Glutamatergic neuron (in vitro differentiated cells): ENCODE data around the gene LTB4R2. TPM values are rescaled to one million over a fixed set of nuclear protein-coding genes. Genes with fewer than 3 reads are reported as not detected.
A peak's percentile ranks its signal among the peaks of the same experiment; 100 is the strongest.

Experiments used
- DNase-seq: peaks from one replicate; pipeline ENCODE4 v3.0.0; 2022
- H3K27ac Mint-ChIP-seq: one replicate; pipeline ENCODE4 v1.8.0; 2020; ENCODE audit warnings: mild to moderate bottlenecking, mixed read lengths, inconsistent platforms; ENCODE audit not compliant: unreplicated experiment
- H3K27me3 Mint-ChIP-seq: one replicate; pipeline ENCODE4 v1.8.0; 2020; ENCODE audit warnings: mild to moderate bottlenecking, moderate library complexity, mixed read lengths, inconsistent platforms; ENCODE audit not compliant: unreplicated experiment
- H3K36me3 Mint-ChIP-seq: one replicate; pipeline ENCODE4 v1.8.0; 2020; ENCODE audit warnings: mild to moderate bottlenecking, mixed read lengths, inconsistent platforms; ENCODE audit not compliant: unreplicated experiment
- H3K4me1 Mint-ChIP-seq: one replicate; pipeline ENCODE4 v1.8.0; 2020; ENCODE audit warnings: mild to moderate bottlenecking, low read depth, mixed read lengths, inconsistent platforms; ENCODE audit not compliant: unreplicated experiment
- H3K4me3 Mint-ChIP-seq: one replicate; pipeline ENCODE4 v1.8.0; 2020; ENCODE audit warnings: mild to moderate bottlenecking, mixed read lengths, inconsistent platforms; ENCODE audit not compliant: unreplicated experiment
- H3K9me3 Mint-ChIP-seq: one replicate; pipeline ENCODE4 v1.8.0; 2020; ENCODE audit warnings: mild to moderate bottlenecking, moderate library complexity, mixed read lengths, inconsistent platforms; ENCODE audit not compliant: unreplicated experiment
- total RNA-seq: library from RNA; stranded (reverse); fragmentation: NEBNext Ultra II Directional; extraction: Animal tissue kit (Norgen Biotek cat#: 25700); gene quantifications from one replicate; pipeline ENCODE4 v1.2.1, GENCODE V29; 2021; ENCODE audit not compliant: unreplicated experiment
- TF ChIP-seq, protein P1 (sequence below): fragments of 200-600 bp; sonication (generic); IDR thresholded peaks from one replicate; pipeline ENCODE4 v1.5.0; 2021; ENCODE audit not compliant: partially characterized antibody, unreplicated experiment

Gene LTB4R2
- total RNA-seq, 1 donor from 2014 or later: 8.9 TPM

DNA sequence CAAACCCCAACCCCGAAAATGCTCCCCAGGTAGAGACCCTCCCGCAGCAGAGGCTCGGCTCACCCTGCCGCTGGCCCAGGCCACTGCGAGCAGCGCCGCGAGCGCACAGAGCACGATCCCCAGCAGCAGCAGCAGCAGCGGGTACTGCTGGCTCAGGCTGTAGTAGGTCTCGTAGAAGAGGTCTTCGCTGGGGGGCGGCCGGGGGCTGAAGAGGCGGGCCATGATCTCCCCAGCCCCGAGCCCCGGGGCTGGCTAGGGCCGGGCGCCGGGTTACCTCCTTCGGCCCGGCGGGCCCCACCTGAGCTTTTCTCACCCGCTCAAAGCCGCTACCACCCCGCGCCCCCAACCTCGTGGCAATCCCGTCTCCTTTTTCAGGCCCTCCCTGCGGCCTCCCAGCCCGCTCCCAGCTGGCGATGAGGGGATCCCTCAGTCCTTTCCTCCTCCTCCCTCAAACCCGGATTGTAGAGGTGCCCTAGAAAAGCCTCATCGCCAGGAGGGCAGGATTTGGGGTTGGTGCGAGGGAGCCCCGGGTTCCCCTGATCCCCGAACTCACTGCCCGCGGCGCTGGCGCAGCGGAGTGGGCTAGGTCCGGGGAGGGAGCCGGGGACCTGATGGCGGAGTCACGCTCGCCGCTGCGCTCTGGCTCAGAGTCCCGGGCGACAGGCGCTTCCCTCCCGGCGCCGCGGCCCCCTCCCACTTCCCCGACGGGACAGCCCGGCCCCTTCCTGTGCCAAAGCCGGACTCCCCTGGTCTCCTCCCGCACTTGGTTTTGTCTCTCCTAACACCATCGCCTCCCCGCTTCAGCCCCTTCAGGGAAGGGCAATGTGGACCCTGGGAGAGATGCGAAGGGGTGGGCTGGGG is 24.7 kb downstream of the LTB4R2 start, which contains the start of gene ADCY4:
TSS of gene ADCY4 (minus strand) at position 641 of the 861 bp plus-strand sequence. CDS start at position 222, 419 bp downstream.
- no peak within 1 kb of the TSS for H3K27ac Mint-ChIP-seq
- H3K36me3 Mint-ChIP-seq: peaks cover 4% of the 10 kb centered on the region
- peaks cover 10% of the 10 kb centered on the region for H3K4me1 Mint-ChIP-seq
- H3K9me3 Mint-ChIP-seq: peaks cover 10% of the 10 kb centered on the region
- peak; percentile 49 for DNase-seq
- H3K4me3 Mint-ChIP-seq: peak within 1 kb of the TSS; percentile 82
- peaks cover 38% of the 10 kb centered on the region for H3K27me3 Mint-ChIP-seq
- TF ChIP-seq, protein P1, sequence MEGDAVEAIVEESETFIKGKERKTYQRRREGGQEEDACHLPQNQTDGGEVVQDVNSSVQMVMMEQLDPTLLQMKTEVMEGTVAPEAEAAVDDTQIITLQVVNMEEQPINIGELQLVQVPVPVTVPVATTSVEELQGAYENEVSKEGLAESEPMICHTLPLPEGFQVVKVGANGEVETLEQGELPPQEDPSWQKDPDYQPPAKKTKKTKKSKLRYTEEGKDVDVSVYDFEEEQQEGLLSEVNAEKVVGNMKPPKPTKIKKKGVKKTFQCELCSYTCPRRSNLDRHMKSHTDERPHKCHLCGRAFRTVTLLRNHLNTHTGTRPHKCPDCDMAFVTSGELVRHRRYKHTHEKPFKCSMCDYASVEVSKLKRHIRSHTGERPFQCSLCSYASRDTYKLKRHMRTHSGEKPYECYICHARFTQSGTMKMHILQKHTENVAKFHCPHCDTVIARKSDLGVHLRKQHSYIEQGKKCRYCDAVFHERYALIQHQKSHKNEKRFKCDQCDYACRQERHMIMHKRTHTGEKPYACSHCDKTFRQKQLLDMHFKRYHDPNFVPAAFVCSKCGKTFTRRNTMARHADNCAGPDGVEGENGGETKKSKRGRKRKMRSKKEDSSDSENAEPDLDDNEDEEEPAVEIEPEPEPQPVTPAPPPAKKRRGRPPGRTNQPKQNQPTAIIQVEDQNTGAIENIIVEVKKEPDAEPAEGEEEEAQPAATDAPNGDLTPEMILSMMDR: no peak

DNA sequence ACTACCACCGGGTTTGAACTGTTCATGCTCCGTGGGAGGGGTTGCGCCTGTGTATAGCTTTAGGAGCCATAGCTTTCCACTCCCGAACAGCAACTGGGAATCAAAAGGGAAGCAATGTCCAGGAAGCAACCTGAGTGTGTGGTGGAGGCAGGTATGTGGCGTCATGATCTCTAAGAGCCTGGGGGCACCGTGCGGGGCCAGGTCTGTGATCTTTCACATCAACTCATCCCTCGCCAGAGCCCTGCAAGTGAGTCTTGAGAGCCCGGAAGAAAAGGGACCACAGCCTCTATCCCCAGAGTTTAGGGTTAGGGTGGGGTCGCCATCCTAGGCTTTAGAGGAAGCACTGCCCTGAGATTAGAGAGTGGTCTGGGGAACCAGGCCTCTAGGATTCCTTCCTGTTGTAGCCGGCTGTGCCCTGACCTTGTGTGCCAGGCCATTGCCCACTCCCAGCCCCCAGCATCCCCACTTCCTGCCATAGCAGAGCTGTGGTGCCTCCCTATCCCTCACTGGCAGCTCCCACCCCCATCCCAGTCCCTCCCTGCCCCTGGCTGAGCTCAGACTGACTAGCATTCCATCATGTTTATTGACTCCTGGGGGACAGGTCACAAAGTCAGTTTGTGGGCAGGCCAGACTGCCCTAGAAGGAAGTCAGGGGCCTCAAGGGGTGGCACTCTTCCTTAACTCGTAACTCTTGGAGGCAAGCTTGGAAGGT is 25.7 kb downstream of the LTB4R2 start:
- Mint-ChIP-seq H3K4me3 (peak overlapping the region; percentile 74), H3K9me3 (peaks cover 8% of the 10 kb centered on the region), H3K36me3 (peaks cover 4% of the 10 kb centered on the region), H3K27ac (no peak overlapping the region), H3K4me1 (peaks cover 10% of the 10 kb centered on the region), H3K27me3 (peaks cover 35% of the 10 kb centered on the region)
- TF ChIP-seq, protein P1: no peak
- DNase-seq: no peak

DNA sequence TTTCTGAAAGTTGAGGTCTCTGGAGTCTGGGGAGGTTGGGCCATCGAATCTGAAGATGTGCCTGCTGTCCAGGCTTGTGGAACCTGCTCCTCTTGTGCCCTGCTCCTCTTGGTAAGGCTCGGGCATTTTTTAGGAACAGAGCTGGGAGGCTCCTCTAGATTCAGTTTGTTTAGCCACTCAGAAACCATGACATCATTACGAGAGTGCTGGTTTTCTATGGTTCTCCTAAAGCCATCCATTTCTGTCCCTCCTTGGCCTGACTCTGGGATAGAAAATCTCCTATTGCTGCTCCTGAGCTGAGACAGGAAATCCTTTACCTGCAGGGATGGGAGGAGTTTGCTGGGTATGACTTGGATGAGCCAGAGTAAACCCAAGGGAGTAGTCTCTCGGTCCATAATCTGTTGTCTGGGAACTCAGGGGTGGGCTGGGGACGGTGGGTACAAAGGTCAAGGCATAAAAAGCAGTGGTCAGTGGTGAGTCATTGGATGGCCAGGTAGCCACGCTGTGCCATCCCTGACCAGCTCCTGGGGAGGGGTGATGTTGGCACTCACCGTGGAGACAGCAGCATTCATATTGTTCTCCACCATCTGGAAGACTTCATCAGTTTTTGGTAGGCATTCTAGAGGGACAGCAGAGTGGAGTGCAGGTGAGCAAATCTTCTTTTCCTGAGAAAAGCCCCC is 27.3 kb downstream of the LTB4R2 start:
- Mint-ChIP-seq H3K4me3 (no peak overlapping the region), H3K36me3 (peaks cover 1% of the 10 kb centered on the region), H3K27me3 (peaks cover 26% of the 10 kb centered on the region), H3K4me1 (peaks cover 6% of the 10 kb centered on the region), H3K27ac (no peak overlapping the region), H3K9me3 (peaks cover 3% of the 10 kb centered on the region)
- DNase-seq: no peak
- TF ChIP-seq, protein P1: no peak

DNA sequence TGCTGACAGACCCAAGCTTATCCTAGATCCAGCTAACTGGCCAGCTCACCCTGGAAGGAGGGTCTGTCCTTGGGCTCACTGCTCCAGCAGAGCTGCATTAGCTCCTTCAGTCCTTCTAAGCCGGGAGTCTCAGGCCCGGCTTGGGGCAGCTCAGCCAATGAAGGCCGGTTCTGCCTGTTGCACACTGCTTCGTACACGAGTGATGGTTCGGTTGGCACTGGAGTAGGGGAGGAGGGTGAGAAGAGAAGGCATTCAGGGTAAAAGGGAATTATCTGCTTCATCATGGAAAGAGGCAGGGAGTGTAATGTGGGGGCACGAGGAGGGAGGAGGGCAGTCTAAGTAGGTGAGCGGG is 27.9 kb downstream of the LTB4R2 start:
- Mint-ChIP-seq H3K9me3 (peaks cover 2% of the 10 kb centered on the region), H3K4me1 (peaks cover 4% of the 10 kb centered on the region), H3K4me3 (no peak overlapping the region), H3K27ac (no peak overlapping the region), H3K27me3 (peaks cover 26% of the 10 kb centered on the region), H3K36me3 (no peaks in the 10 kb centered on the region)
- DNase-seq: no peak
- TF ChIP-seq, protein P1: no peak
